HPDE6-E6E7 (cell line): Measurements from ENCODE around the gene OR56A3.
"Not testable (repeated sequence)": the region's sequence is repeated elsewhere in the genome, so short reads cannot be mapped to it uniquely, and the experiment has no call there.

Experiments
- DNase-seq: peaks from one replicate; pipeline ENCODE4 v3.0.0; 2011; ENCODE audit warnings: missing footprints; ENCODE audit errors: extremely low spot score

OR56A3 gene, protein sequence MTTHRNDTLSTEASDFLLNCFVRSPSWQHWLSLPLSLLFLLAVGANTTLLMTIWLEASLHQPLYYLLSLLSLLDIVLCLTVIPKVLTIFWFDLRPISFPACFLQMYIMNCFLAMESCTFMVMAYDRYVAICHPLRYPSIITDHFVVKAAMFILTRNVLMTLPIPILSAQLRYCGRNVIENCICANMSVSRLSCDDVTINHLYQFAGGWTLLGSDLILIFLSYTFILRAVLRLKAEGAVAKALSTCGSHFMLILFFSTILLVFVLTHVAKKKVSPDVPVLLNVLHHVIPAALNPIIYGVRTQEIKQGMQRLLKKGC

DNA sequence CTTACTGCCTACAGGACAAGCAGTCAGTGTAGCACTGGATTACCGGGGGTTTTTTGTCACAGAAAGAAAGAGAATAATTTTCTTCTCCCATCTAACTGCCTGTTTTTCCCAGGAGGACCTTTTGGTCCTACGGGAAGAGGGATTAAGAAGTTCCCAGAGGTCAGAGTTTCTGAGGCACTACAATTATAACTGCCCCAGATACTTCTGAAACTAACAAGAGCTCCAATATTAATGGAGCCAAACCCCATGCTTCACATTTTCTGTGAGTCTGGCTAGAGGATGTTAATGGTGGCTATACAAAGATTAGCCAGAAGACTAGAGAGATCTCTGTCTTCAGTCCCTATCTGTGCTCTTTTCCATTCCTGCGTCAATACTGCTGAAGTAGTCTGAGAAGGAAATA lies at the start of gene OR56A3:
OR56A3 (plus strand) TSS at position 301 of the 400 bp plus-strand sequence. CDS start 5,096 bp downstream, outside the sequence.
- DNase-seq: no peak

DNA sequence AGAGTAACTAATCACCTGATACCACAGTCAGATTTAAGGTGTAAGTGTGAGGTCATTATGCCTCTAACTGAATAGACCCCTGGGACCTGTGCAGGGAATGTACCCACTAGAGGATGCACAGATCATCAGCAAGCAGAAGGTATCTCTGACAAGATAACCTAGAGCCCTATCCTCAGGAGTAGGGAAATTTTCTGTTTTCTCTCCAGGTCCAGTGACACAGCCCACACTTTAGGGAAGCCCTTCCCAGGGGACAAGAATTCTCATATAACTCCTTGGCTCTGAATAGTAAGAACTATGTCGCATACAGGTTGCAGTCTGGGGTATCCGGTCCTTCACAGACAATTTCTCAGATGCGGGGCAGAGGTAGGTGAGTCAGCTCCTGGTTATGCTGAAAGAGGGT lies 49.1 kb upstream of the OR56A3 start, which contains the start of gene OR52E5:
OR52E5 (plus strand) TSS at position 301 of the 400 bp plus-strand sequence. CDS start 7,569 bp downstream, outside the sequence.
- DNase-seq: no peak

DNA sequence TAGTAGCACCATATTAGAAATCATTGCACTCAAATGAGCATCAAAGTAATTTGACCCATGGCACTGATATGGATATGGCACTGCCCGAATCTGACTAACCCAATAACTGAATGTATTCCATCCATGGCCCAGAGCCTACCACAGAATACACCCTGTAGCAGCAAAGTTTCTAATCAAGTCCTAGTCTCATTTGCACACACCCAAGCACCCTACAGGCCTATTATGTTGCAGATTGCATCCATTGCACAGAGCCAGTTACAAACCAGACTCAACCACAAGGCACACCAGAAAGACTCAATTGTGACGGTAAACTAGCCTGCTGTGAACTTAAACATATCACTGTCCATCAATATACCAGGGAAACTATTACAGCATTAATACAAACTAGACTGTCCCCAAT lies 42.5 kb upstream of the OR56A3 start:
- DNase-seq: no peak

DNA sequence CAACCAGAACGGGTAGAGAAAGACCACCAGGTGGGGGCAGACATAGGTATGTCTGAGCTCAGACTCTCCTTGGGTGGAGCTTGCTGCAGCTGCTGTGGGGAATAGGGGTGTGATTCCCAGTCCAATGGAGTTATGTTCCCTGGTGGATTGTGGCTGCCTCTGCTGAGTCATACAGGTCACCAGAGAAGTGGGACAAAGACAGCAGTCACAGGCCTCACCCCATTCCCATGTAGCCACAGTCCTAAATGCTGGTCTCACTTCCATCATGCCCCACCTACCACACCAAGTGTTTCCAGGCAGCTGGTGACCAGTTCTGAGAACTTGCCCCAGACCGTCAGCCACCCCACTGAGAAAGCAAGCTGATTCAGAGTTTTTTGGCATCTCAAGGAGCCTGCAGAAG lies 31.5 kb upstream of the OR56A3 start:
- DNase-seq: no peak

DNA sequence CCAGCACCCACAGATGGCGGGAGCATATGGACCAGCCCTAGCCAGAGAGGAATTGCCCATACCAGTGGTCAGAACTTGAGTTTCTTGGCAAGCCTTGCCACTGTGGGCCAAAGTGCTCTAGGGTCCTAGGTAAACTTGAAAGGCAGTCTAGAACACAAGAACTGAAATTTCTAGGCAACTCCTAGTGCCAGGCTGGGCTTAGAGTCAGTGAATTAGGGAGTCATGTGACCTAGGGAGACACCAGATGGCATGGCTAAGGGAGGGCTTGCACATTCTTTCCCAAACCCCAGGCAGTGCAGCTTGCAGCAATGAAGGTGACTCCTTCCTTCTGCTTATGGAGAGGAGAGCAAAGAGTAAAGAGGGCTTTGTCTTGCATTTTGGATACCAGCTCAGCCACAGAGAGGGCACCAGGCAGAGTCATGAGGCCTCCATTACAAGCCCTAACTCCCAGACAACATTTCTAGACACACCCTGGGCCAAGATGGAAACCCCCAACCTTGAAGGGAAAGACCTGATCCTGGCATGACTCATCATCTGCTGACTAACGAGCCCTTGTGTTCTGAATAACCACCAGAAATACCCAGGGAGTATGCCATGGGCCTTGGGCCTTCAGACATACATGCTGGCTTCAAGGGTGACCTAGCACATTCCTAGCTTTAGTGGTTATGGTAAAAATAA lies 19.2 kb upstream of the OR56A3 start:
- DNase-seq: no peak

DNA sequence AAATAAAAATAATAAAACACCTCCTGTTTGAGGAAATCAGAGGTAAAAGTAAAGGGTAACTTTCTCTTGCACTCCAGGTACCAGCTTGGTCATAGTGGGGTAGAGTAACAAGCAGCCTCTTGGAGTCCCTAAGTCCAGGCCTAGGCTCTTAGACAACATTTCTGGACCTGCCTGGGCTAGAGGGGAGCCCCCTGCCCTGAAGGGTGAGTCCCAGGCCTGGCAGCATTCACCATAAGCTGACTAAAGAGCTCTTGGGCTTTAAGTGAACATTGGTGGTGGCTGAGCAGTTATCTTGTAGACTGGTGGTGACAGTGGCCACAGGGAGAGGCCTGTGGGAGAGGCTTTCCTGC lies 18.6 kb upstream of the OR56A3 start:
- DNase-seq: no peak

DNA sequence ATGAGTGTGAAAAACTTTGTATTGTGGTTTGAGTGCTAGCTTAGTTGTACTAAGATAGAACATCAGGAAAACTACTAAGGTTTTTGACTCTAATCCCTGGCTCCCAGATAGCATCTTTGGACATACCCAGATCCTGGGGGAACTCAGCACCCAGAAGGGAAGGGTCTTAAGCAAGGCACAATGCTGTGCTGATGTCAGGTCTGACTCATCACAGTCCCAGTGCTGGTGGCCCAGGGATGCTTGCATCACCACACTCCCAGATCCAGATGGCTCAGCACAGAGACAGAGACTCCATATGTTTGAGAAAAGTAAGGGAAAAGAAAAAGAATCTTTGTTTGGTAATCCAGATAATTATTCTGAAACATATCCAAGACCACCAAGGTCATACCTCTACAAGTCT lies 18.3 kb upstream of the OR56A3 start:
- no peak for DNase-seq

DNA sequence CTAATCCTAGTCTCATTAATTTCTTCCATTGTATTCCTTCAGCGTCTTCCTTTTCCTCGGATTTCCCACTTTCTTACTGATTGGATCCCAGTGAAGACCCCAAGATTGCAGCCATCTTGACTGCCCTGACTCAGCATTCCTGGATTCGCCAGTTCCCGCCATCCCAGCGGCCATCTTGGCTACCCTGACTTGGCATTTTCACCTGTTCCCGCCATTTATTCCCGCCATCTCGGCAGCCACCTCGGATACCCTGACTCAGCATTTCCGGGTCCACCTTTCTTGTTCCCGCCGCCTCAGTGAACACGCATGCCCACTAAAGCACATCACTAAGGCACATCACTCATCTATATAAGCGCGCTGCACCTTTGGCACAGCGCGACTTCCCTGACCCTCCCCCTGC lies 13.8 kb upstream of the OR56A3 start:
- DNase-seq: no peak

DNA sequence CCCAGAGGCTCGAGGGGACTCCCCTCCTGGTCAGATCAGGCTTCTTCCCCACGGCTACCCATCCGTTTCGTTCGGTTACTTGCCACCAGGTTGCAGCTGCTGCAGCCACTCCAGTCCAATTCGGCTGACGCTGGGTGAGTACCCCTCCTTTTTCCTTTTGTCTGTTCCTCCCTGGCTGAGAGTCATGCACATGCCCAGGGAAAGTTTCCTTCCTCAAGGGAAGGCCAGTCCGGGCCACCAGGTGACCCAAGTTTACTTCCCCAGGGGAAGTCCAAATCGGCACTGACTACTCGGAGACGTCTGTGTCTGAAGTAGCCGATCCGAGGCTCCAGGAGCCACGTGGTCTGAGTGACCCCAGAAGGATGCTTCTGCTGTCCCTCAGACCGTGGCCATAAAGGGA lies 13.2 kb upstream of the OR56A3 start:
- DNase-seq: no peak

DNA sequence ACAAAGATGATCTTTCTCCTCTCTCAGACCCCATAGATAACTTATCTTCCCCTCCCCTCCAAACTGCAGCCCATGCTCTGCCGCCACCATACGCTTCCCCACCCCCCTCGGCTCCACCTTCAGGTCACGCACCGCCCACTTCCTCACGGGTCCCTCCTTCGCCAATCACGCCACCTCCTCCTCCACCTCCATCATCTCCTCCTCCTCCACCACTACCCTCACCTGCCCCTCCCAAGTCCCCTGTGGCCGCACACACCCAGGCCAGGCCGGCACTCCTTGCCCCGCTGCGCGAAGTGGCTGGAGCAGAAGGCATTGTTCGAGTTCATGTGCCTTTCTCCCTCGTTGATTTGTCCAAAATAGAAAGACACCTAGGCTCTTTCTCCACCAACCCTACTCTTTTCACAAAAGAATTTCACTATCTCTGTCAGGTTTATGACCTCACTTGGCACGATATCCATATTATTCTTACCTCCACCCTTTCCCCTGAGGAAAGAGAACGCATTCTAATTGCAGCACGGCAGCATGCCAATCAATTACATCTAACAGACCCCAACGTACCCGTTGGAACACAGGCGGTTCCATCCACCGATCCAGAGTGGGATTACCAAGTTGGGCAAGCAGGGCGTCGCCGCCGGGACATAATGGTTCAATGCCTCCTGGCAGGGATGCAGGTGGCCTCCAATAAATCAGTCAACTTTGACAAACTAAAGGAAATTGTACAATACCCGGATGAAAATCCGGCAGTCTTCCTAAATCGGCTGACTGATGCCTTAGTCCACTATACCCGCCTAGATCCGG lies 12.3 kb upstream of the OR56A3 start:
- DNase-seq: no peak

DNA sequence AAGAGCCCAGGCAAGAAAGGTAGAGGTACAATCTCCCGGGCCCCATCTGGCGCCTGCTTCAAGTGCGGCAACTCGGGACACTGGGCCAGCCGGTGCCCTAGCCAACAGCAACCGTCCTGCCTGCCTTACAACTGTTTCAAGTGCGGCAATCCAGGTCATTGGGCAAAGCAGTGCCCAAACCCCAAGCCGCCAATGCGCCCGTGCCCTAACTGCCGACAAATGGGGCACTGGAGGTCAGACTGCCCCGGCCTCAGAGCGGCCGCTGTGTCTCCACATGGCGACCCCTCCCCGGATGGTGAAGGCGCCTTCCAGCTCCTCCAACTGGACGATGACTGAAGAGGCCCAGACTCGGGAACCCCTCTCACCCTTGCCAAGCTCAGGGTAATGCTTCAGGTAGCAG lies 11.4 kb upstream of the OR56A3 start:
- DNase-seq: no peak

DNA sequence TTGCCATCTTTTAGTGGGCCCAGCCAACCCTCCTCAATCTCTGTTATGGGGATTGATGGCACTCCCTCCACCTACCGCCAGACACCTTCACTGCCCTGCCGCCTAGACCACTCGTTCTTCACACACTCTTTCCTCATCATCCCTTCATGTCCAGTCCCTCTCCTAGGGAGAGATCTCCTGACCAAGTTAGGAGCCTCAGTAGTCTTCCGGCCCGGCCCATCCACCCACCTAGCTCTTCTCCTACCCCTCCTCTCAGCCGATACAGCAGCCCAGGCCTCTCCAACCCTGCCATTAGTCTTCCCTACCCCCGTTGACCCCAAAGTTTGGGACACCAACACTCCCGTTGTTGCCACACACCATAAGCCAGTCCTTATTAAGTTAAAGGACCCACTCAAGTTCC lies 11.0 kb upstream of the OR56A3 start:
- no peak for DNase-seq

DNA sequence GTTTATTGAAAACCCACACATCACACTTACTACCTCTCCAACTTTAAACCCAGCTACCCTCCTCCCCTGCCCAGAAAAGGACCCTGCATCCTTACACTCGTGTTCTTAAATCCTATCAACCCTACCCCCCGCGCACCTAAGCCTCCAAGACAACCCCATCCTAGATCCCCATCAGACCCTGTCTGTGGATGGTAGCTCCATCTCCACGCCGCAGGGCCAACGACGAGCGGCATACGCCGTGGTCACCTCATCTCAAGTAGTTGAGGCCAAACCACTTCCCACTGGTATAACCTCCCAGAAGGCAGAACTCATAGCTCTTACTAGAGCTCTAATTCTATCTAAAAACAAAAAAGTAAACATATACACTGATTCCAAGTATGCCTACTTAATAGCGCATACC lies 9.4 kb upstream of the OR56A3 start:
- DNase-seq: no peak

DNA sequence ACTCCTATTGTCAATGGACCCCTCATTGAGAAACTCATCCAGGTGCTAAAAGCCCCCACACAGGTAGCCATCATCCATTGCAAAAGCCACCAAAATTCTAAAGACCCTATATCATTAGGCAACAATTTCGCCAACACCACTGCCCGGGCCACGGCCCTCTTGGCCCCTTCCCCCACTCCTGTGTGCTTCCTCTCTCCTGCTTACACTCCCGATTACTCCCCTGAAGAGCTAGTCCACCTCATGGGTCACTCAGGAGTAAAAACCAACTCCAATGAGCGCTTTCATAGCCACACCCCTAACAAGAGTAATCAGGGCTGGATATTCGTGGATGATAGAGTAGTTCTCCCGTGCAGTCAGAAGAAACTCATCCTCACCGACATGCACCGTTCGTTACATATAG lies 8.9 kb upstream of the OR56A3 start:
- no peak for DNase-seq

DNA sequence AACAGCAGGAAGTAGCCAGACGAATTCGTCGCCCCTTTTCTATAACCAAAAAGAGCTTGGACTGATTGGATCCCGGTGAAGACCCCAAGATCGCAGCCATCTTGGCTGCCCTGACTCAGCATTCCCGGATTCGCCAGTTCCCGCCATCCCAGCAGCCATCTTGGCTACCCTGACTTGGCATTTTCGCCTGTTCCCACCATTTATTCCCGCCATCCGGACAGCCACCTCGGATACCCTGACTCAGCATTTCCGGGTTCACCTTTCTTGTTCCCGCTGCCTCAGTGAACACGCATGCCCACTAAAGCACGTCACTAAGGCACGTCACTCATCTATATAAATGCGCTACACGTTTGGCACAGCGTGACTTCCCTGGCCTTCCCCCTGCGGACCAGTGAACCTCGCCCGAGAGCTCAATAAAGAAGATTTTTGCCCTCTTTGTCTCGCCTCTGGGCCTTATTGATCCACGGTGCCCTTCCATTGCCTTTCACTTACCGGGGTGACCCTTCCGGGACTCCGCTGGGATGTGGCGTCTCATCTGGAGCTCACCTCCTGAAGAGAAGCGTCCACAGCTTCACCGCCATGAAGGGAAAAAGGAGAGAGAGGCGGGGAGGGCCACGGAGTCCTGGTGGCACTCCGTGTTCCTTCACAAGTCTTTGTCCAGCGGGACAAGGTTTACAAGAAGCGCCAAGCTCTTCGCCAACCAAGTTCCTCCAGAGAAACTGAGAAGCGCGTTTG lies 4.0 kb upstream of the OR56A3 start:
- DNase-seq: no peak

DNA sequence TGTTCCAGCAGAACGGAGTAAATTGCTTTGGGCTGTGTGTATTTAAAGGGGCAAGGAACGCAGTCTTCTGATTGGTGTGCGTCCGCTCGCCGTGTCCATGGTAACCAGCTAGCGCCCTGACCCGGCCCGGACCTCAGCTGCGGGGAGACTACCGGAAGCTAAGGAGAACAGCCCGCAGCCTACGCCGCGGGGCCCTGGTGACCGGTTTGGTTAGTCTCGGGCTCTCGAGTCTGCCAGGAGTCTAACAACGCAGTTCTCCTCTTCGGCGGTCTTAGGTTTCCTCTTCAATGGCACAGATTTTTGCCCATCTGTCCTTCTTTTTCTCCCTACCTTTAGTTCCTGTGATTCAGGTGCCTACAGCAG lies 3.5 kb upstream of the OR56A3 start:
- no peak for DNase-seq

DNA sequence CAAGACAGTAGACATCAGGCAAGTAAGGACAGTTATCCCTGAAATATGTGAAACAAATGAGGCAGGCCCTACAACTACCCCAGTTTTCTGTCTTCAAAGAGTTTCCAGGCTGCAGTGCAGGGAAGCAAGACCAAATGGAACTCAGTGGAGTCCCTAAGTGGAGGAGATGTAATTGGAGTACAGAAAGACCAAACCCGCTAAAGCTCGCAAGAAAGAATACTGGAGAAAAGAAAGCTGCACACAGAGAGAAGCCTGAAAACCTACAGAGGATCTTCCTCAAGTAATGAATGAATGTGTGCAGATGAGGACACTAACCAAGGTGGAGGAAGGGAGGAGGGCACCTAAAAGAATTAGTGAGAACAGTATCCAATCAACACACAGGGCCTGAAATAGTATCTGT lies 1.3 kb upstream of the OR56A3 start:
- DNase-seq: no peak

DNA sequence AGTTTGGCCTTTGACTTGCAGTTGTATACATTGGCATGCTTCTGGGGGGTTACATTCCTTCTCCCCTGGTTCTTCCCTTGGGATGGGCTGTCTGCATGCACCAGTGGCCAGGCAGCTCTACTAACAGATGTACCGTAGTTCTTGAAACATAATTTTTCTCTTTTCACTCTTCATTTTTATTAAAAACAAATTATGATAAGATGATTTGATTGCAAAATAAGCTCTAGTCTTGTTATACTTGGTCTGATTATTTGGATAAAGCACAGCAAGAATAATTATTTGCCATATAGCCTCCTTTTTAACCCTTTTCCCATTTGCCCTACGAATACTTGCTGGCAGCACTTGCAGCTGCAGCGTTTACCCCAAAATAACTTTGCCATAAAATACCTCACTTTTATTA lies 13.5 kb downstream of the OR56A3 start:
- no peak for DNase-seq

DNA sequence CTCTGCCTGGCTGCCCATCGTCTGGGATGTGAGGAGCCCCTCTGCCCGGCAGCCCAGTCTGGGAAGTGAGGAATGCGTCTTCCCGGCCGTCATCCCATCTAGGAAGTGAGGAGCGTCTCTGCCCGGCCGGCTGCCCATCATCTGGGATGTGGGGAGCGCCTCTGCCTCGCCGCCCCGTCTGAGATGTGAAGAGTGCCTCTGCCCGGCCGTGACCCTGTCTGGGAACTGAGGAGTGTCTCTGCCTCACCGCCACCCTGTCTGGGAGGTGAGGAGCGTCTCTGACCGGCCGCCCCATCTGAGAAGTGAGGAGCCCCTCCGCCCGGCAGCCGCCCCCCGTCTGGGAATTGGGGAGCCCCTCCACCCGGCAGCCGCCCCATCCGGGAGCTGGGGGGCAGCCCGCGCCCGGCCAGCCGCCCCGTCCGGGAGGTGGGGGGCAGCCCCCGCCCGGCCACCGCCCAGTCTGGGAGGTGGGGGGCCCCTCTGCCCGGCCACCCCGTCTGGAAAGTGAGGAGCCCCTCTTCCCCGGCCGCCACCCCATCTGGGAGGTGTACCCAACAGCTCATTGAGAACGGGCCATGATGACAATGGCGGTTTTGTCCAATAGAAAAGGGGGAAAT lies 18.8 kb downstream of the OR56A3 start:
- not testable (repeated sequence) for DNase-seq

DNA sequence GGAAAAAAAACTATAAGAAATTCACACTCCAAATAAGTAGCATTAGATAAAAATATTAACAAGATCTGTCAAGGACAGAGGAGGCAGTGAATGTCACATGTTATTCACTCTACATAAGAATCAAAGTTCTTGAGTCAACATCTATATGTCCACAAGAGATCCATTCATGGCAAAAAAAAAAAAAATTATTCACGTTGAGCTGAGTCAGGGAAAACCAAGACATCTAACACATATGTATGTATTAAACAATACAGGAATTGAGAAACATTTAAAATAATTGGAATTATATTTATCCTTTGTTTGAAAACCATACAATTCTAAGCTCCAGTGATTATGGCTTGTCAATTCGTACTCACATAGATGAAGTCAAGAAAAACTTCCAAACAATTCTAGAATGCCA lies 24.9 kb downstream of the OR56A3 start:
- DNase-seq: no peak

DNA sequence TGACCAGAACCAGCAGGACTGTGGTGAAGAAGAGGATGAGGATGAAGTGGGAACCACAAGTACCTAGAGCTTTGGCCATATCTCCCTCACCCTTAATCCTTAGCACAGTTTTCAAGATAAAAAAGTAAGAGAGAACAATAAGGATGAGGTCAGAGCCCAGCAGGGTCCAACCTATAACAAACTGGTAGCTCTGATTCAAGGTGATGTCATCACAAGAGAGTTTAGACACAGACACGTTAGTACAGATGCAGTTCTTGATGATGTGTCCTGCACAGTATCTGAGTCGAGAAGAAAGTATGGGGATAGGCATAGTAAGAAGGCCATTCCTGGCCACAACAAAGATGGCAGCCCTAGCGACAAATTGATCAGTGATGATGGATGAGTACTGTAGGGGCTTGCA lies 25.7 kb downstream of the OR56A3 start:
- DNase-seq: no peak

DNA sequence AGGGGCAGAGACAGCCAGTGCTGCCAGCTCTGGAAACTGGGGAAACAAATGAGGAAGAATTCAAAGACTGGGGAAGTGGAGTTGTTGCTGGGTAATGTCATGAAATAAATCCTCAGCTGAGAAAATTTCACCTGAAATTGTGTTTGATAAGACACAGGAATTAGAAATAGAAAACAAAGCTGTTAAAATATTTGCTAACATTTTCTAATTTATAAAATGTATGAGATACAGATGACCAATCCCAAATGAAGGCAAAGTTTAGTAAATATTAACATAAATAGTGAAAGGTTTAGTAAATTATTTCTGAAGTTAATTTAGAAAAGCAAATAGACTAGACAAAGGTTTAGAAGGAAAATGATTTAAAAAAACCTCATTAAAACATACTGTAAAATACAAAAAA lies 26.3 kb downstream of the OR56A3 start, which contains the start of gene OR56A5:
OR56A5 (minus strand) TSS at position 101 of the 400 bp plus-strand sequence; CDS start at position 101, 0 bp downstream.
- no peak for DNase-seq
